ENCODE measurements around the gene PDXP.
"Not testable (repeated sequence)": the region's sequence is repeated elsewhere in the genome, so short reads cannot be mapped to it uniquely, and the experiment has no call there.

The PDXP gene

GRCh38 chr22:37675930-37676735 lies 17.6 kb downstream of the PDXP start:
- no peak for DNase-seq

DNA sequence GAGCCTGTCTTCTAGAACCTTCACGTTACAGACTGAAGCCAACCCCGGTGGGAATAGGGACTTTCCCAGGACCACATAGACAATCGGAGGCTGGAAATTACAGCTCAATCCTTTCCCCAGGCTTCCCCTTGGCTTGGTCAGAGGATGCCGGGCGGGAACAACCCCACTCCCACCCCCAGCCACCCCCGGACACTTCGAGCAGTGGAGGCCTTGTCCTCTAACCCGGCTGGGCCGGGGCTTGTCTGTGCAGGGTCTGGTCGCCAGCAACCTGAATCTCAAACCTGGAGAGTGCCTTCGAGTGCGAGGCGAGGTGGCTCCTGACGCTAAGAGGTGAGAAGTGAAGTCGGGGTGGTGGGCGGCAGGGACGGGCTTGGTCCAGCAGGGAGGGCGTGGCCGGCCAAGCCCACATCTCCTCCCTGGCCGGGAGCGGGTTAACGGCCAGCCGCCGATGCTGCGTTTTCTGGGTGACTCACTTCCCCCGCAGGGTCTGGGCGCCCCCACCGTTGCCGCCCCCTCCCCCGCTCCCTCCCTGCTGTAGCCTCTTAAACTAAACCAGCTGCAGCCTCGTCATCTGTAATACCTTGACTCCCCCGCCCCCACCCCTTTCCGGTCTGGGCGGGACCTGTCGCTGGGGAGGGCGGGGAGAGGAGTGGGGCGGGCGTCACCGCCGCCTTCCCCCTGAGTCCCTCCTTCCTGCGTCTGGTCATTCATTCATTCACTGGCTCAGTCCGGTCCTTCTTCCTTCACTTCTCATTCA lies 18.4 kb downstream of the PDXP start:
- DNase-seq, result peak; percentile 48

DNA sequence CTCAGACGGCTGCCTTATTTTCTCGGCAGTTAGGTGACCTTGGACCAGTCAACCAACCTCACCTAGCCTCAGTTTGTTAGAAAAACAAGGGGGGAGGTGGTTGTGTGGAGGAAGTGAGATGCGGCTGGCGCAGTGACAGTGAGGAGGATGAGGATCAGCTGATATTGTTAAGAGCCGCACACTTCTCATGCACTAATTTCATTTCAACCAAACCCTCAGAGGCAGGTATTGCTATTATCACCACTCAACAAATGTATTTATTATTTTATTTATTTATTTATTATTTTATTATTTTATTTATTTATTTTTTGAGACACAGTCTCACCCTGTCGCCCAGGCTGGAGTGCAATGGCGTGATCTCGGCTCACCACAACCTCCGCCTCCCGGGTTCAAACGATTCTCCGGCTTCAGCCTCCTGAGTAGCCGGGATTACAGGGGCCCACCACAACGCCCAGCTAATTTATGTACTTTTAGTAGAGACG lies 19.0 kb downstream of the PDXP start:
- DNase-seq, result no peak

DNA sequence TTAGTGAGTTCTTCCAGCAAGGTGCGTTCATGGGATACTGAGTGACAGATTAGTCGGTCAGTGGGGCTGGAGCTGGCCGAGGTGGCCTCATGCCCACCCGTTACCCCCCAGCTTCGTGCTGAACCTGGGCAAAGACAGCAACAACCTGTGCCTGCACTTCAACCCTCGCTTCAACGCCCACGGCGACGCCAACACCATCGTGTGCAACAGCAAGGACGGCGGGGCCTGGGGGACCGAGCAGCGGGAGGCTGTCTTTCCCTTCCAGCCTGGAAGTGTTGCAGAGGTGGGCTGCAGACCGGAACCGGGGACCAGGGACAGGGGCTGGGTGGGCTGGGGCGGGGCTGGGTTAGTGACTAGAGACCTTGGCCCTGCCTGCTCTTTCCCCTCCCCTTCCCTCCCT lies 19.8 kb downstream of the PDXP start:
- no peak for DNase-seq

- no peak for DNase-seq
Measured at GRCh38 chr22:37679670-37680069, 21.1 kb downstream of the PDXP start.

DNA sequence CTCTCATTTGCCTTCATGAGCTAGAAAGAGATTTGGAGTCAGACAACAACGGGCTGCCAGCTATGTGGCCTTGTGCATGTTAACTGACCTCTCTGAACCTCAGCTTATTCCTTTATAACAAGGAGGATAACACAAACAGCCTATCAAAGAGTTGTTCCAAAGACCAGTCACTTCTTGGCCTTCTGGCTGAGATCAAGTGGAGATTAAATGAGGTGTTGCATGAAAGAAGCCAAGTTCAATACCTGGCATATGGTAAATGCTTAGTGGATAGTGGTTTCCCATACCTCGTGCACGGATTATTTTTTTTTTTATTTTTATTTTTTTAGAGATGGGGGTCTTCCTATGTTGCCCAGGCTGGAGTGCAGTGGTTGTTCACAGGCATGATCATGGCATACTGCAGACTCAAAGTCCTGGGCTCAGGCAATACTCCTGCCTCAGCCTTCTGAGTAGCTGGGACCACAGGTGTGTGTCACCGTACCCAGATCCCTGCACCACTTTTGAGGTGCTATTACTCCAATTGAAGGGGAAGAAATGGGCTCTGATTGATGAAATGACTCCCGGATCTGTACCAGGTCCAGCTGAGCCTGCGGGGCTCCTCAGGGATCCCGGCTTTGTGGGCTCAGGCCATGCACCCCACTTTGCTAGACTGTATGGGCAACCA lies 21.8 kb downstream of the PDXP start:
- no peak for DNase-seq

- no peak for DNase-seq
Measured at GRCh38 chr22:37681001-37681424, 22.5 kb downstream of the PDXP start.

- DNase-seq, result peak; percentile 34
Measured at GRCh38 chr22:37681556-37682049, 23.1 kb downstream of the PDXP start.

DNA sequence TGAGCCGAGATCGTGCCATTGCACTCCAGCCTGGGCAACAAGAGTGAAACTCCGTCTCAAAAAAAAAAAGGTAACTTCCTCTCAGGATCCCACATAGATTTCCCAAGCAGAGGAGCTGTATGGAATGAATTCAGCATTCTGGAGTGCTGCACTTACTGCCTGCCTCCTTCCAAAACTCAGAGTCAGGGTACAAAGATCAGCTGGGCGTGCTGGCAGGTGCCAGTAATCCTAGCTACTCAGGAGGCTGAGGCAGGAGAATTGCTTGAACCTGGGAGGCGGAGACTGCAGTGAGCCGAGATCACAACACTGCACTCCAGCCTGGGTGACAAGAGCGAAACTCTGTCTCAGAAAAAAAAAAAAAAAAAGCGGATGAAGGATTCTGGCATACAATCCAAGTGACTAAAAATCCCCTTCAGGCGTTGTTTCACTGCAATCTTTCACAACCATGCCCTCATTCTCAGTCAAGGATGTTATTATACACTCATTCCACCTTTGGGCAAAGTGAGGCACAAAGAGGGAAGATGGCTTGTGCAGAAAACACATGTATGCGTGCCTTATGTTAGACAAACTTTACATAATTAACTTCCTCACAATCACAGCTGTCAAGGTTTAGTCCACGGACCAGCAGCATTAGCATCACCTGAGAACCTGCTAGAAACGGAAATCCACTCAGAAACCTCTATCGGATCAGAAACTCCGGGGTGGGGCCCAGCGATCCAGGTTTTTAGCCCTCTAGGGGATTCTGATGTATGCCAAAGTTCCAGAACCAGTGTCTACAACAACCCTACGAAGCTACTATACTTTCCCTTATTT lies 26.5 kb downstream of the PDXP start:
- no peak for DNase-seq

- peak; percentile 81 for DNase-seq
Measured at GRCh38 chr22:37686002-37686982, 27.8 kb downstream of the PDXP start, which contains the start of gene NOL12. TSS of gene NOL12 (plus strand) at chr22:37686343. CDS start at chr22:37686393, 50 bp downstream.

- no peak for DNase-seq
Measured at GRCh38 chr22:37690407-37690806, 31.9 kb downstream of the PDXP start.

DNA sequence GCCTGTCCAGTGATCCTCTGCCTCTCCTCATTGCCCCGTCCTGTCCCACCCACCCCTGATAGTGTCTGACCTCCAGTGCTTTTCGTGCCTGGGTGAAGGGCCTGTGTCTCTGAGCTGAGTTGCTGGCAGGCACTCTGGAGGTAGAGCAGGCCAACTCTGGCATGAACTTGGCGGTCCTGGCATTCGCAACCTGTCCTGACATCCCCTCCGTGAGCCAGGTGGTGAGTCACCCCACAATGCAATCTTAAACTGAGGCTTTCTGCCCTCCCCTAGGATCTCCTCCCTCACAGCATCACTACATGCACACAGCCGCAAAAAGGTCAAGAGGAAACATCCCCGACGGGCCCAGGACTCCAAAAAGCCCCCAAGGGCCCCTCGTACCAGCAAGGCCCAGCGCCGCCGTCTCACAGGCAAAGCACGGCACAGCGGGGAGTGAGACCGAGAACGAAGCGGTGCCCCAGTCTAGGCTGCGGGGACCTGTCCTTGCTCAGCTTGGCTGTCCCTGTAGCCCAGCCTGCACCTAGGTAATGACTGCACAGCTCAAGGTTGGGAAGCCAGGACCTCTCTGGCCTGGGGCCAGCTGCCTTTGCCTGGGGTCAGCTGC lies 32.5 kb downstream of the PDXP start:
- DNase-seq, result no peak

DNA sequence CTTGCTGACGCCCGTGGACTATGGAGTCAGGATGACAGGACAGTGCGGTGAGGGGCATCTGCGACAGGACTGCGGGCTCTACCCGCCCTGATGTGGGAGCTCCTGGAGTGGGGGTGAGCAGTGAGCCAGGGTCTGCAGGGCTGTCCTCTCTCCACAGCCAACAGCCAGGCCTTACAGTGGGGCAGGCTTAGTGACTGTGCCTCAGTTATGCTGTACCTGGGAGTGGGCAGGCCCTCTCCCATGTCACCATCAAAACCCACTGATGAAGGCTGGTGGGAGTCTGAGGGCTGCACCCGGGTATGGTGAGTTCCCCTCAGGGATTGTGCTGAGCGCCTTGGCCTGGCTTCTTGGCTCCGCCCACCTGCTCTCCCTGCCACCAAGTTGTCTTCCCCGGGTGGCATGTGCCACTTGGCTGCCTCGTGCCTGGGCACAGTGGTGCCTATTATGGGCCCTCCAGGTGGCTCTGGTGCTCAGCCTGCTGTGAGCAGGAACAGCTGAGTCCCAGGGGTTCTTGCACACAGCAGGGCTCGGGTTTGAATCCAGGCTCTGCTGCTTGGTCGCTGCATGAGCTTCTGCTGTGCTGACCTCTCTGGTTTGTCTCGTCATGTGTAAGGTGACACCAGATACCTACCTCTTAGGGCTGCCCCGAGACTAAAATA lies 34.2 kb downstream of the PDXP start:
- DNase-seq, result no peak

DNA sequence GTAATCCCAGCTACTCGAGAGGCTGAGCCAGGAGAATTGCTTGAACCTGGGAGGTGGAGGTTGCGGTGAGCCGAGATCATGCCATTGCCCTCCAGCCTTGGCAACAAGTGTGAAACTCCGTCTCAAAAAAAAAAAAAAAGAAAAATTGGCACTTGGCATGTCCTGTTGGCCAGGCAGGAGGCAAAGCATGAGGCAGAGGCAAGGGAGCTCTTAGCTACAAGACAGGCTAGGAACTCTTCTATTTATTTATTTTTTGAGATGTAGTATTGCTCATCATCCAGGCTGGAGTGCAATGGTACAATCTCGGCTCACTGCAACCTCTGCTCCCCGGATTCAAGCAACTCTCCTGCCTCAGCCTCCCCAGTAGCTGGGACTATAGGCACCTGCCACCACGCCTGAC lies 35.6 kb downstream of the PDXP start:
- not testable (repeated sequence) for DNase-seq

GRCh38 chr22:37696260-37696656 lies 37.7 kb downstream of the PDXP start:
- DNase-seq, result not testable (repeated sequence)

DNA sequence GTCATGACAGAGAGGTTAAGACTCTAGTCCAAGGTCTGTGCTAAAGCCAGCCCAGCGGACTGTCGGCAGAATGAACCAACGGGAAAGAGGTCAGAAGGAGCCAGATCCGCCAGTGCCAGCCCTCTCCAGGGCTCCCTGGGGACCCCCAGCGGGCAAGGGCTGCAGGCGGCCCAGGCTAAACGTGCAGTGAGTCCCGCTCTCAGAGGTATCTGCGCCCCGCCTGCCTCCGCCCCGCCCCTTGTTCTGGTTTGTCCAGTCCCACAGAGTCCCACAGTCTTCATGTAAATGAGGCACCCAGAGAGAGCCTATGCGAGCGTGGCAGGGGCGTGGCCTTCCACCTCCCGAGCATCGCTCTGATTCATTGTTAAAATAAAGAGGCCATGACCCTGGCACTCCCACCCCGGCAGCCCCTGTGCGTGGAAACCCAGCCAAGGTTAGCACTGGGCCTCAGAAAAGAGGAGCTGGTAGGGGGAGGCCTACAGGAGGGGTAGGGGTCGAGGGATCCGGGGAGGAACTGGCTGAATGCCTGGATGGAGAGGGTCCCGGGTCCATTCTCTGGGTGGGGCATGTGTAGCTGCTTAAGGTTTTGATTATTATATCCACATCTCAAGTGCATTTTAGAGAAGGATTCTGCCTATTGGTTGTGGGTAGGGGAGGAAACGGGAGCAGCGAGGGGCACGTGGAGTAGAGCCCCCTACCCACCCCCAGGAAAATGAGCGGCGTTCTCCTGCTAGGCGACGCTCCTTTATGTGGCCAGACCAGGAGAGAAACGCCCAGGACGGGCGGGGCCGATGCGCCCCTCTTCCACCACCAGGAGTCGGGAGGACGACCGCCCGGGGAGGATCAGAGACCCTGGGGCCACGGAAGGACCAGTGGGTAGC lies 38.4 kb downstream of the PDXP start, which contains the start of gene TRIOBP:
TSS of gene TRIOBP (plus strand) at position 392 of the 881 bp plus-strand sequence. CDS start 4,318 bp downstream, outside the sequence.
- peak; percentile 90 for DNase-seq

DNA sequence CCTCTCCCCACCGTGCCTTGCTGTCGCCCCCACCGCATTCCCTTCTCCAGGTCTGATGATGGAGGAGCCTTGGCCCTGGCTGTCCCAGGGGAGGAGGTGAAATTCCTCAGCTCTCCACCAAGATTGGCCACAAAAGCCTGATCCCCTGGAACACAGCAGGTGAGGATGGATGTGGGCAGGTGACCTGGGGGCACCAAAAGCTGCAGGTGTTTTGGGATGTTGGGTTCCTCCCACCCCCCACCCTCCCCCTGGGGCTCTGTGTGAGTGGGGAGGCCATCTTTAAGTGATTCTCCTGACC lies 39.0 kb downstream of the PDXP start:
- DNase-seq, result no peak

DNA sequence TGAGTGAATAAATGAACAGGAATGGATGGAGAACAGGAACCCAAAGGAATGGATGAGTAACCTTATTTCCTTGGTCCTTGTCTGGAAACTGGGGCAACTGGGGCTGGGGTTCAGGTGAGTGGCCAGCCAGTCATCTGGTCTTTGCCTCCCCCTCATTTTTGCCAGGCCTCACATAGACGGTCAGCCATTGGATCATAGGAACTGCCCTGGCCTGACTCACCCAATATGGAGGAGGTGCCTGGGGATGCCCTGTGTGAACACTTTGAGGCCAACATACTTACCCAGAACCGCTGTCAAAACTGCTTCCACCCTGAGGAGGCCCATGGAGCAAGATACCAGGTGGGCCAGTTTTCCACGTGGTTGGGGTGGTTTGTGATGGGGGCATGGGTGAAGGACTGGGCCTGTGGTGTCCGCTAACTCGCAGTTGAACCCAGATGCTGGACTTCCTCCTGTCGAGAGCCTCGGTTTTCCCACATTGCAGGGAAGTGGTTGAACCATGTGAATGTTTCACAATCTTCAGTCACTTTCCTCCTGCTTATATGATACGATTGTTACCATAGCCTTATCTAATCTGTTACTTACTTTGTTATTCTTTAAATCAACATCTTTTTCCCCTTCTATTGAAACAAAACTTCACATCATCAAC lies 42.7 kb downstream of the PDXP start:
- no peak for DNase-seq

- DNase-seq, result no peak
Measured at GRCh38 chr22:37703906-37704305, 45.4 kb downstream of the PDXP start.
